H1 (cell line): ENCODE results near the gene S1PR1. TPM values are rescaled to one million over a fixed set of nuclear protein-coding genes. Genes with fewer than 3 reads are reported as not detected.
A peak's percentile ranks its signal among the peaks of the same experiment; 100 is the strongest.

Experiments used
- CTCF ChIA-PET: fragments of 300-600 bp; sonication (Branson Sonifier 250); formaldehyde crosslinking; loops from one replicate; lab custom pipeline; 2021; ENCODE audit not compliant: partially characterized antibody; lab: Charles Lee
- POLR2A ChIA-PET: fragments of 300-600 bp; sonication (Branson Sonifier 250); formaldehyde crosslinking; loops from one replicate; lab custom pipeline; 2021; ENCODE audit warnings: inconsistent platforms; ENCODE audit not compliant: partially characterized antibody; lab: Charles Lee
- DNase-seq, 2 experiments: peaks; one replicate each; pipeline versions ENCODE4 v3.0.0 to v3.0.0-alpha.2; 2010 to 2022; ENCODE audit warnings: low spot score in 2 of 2, low read depth in 1 of 2, mixed read lengths in 1 of 2
- FAIRE-seq: peaks from 2 replicates; lab custom pipeline; 2011; peaks lifted over from hg19 to GRCh38; lab: Jason Lieb, UNC
- H2AFZ ChIP-seq: 2 replicates; pipeline ENCODE4 v1.8.1; 2012; ENCODE audit warnings: low read length, inconsistent platforms
- H2AK5ac ChIP-seq: 2 replicates; pipeline ENCODE4 v1.6.1; 2013; ENCODE audit warnings: low read depth, low read length
- H2BK120ac ChIP-seq: replicated peaks from 2 replicates; pipeline ENCODE3; 2013; ENCODE audit warnings: low read depth, low read length, inconsistent platforms
- H2BK12ac ChIP-seq: 2 replicates; pipeline ENCODE4 v1.6.1; 2013; ENCODE audit warnings: low read depth, low read length
- H2BK15ac ChIP-seq: 2 replicates; pipeline ENCODE4 v1.6.1; 2013; ENCODE audit warnings: low read length
- H2BK20ac ChIP-seq: 2 replicates; pipeline ENCODE4 v1.6.1; 2013; ENCODE audit warnings: low read length
- H2BK5ac ChIP-seq: 2 replicates; pipeline ENCODE4 v1.6.1; 2013; ENCODE audit warnings: low read depth, low read length
- H3K14ac ChIP-seq: 2 replicates; pipeline ENCODE4 v1.6.1; 2013; ENCODE audit warnings: inconsistent platforms; ENCODE audit not compliant: insufficient read length
- H3K18ac ChIP-seq: 2 replicates; pipeline ENCODE4 v1.6.1; 2013; ENCODE audit warnings: low read length; ENCODE audit errors: extremely low read depth
- H3K23ac ChIP-seq: 2 replicates; pipeline ENCODE4 v1.6.1; 2013; ENCODE audit warnings: inconsistent platforms; ENCODE audit not compliant: insufficient read length
- H3K23me2 ChIP-seq: 2 replicates; pipeline ENCODE4 v1.6.1; 2013; ENCODE audit warnings: low read depth, low read length
- H3K27ac ChIP-seq: 2 replicates; pipeline ENCODE4 v1.6.1; 2011; ENCODE audit warnings: low read depth, low read length, inconsistent platforms
- H3K27me3 ChIP-seq, 4 experiments: replicated peaks in 1 of 4; 1 replicate in 1 of 4; 2 replicates in 3 of 4; pipeline versions ENCODE4 v1.6.1 to v1.8.1; 2011 to 2013; ENCODE audit warnings: low read length in 3 of 4, mild to moderate bottlenecking in 3 of 4, inconsistent platforms in 2 of 4, mixed read lengths in 2 of 4, moderate library complexity in 1 of 4; ENCODE audit not compliant: control insufficient read depth in 3 of 4, insufficient read depth in 3 of 4; ENCODE audit errors: extremely low read depth in 1 of 4
- H3K36me3 ChIP-seq, 4 experiments: 2 replicates each; pipeline versions ENCODE4 v1.6.1 to v1.8.1; 2011 to 2013; ENCODE audit warnings: mild to moderate bottlenecking in 4 of 4, low read length in 3 of 4, moderate library complexity in 2 of 4, control low read depth in 1 of 4, inconsistent platforms in 1 of 4; ENCODE audit not compliant: insufficient read depth in 4 of 4, control insufficient read depth in 2 of 4
- H3K4ac ChIP-seq: replicated peaks from 2 replicates; pipeline ENCODE3; 2013; ENCODE audit warnings: low read length, low read depth, mixed read lengths, inconsistent platforms; ENCODE audit not compliant: insufficient read length
- H3K4me1 ChIP-seq, 4 experiments: replicated peaks in 1 of 4; 1 replicate in 1 of 4; 2 replicates in 3 of 4; pipeline versions ENCODE4 v1.6.1 to v1.8.1; 2011 to 2013; ENCODE audit warnings: low read length in 3 of 4, inconsistent platforms in 2 of 4, mixed read lengths in 1 of 4; ENCODE audit not compliant: insufficient read depth in 4 of 4, control insufficient read depth in 3 of 4
- H3K4me2 ChIP-seq, 2 experiments: 2 replicates each; pipeline versions ENCODE4 v1.6.1 to v1.8.1; 2011 to 2013; ENCODE audit warnings: low read depth in 2 of 2, low read length in 2 of 2, control low read depth in 1 of 2, inconsistent platforms in 1 of 2, mild to moderate bottlenecking in 1 of 2; ENCODE audit not compliant: insufficient read depth in 1 of 2
- H3K4me3 ChIP-seq, 4 experiments: fragments of 200-600, 300-600 bp in 1 of 4; sonication (generic), shearing (Covaris generic), sonication (Bioruptor Twin) in 1 of 4; 2 replicates each; pipeline versions ENCODE4 v1.5.1 to v1.8.1; 2011 to 2016; ENCODE audit warnings: low read length in 4 of 4, low read depth in 3 of 4, control low read depth in 2 of 4, inconsistent platforms in 2 of 4, mild to moderate bottlenecking in 2 of 4, mixed read lengths in 1 of 4, moderate library complexity in 1 of 4; ENCODE audit not compliant: insufficient read depth in 2 of 4; ENCODE audit errors: extremely low read depth in 1 of 4
- H3K56ac ChIP-seq: replicated peaks from 2 replicates; pipeline ENCODE3; 2013; ENCODE audit warnings: low read depth, mild to moderate bottlenecking, mixed read lengths, low read length, inconsistent platforms; ENCODE audit not compliant: insufficient read length
- H3K79me1 ChIP-seq: 2 replicates; pipeline ENCODE4 v1.6.1; 2013; ENCODE audit warnings: low read depth, low read length, control low read depth
- H3K79me2 ChIP-seq, 2 experiments: 2 replicates each; pipeline versions ENCODE4 v1.6.1 to v1.8.1; 2012 to 2013; ENCODE audit warnings: low read length in 2 of 2, mild to moderate bottlenecking in 2 of 2, inconsistent platforms in 1 of 2; ENCODE audit not compliant: insufficient read depth in 2 of 2, control insufficient read depth in 1 of 2
- H3K9ac ChIP-seq, 4 experiments: replicated peaks in 1 of 4; 1 replicate in 1 of 4; 2 replicates in 3 of 4; pipeline versions ENCODE4 v1.6.1 to v1.8.1; 2011 to 2013; ENCODE audit warnings: low read depth in 3 of 4, low read length in 3 of 4, control low read depth in 2 of 4, mild to moderate bottlenecking in 2 of 4, moderate library complexity in 2 of 4, inconsistent platforms in 1 of 4; ENCODE audit errors: extremely low read depth in 1 of 4
- H3K9me3 ChIP-seq, 2 experiments: 2 replicates each; pipeline versions ENCODE4 v1.6.1 to v1.8.1; 2012 to 2013; ENCODE audit warnings: mild to moderate bottlenecking in 2 of 2, moderate library complexity in 2 of 2, control low read depth in 1 of 2, inconsistent platforms in 1 of 2, low read depth in 1 of 2, low read length in 1 of 2, mixed read lengths in 1 of 2; ENCODE audit not compliant: insufficient read depth in 2 of 2
- H4K20me1 ChIP-seq, 2 experiments: replicated peaks in 1 of 2; 2 replicates each; pipeline versions ENCODE3 to v1.8.1; 2011 to 2013; ENCODE audit warnings: inconsistent platforms in 2 of 2, low read length in 2 of 2, mild to moderate bottlenecking in 1 of 2; ENCODE audit not compliant: insufficient read depth in 2 of 2, control insufficient read depth in 1 of 2
- H4K5ac ChIP-seq: 2 replicates; pipeline ENCODE4 v1.6.1; 2013; ENCODE audit warnings: low read length, low read depth, mixed read lengths, inconsistent platforms; ENCODE audit not compliant: insufficient read length
- H4K8ac ChIP-seq: 2 replicates; pipeline ENCODE4 v1.8.0; 2013; ENCODE audit warnings: mild to moderate bottlenecking, moderate library complexity, low read length, inconsistent platforms; ENCODE audit not compliant: insufficient read depth; ENCODE audit errors: extremely low read depth
- H4K91ac ChIP-seq: replicated peaks from 2 replicates; pipeline ENCODE3; 2013; ENCODE audit warnings: low read length, mixed read lengths, inconsistent platforms; ENCODE audit not compliant: insufficient read length
- CBX8 ChIP-seq: fragments of 300-800, 300-1000 bp; sonication (generic); IDR thresholded peaks from 2 replicates; pipeline ENCODE4 v1.7.1; 2016; ENCODE audit warnings: low read depth, low read length, borderline replicate concordance
- HDAC2 ChIP-seq, 2 experiments: fragments of 300-600 bp in 1 of 2; sonication (generic) in 1 of 2; IDR thresholded peaks; 2 replicates each; pipeline ENCODE4 v1.6.1; 2011 to 2012; ENCODE audit warnings: low read depth in 2 of 2, low read length in 2 of 2, mild to moderate bottlenecking in 2 of 2, moderate library complexity in 2 of 2, borderline replicate concordance in 1 of 2, inconsistent platforms in 1 of 2
- KDM5A ChIP-seq: fragments of 200-600 bp; IDR thresholded peaks from 2 replicates; pipeline ENCODE4 v1.7.1; 2012; ENCODE audit warnings: mild to moderate bottlenecking, low read length, inconsistent platforms, mixed read lengths
- SIN3A ChIP-seq, 2 experiments: IDR thresholded peaks in 1 of 2; conservative IDR thresholded peaks in 1 of 2; 2 replicates each; pipeline ENCODE4 v1.6.1; 2011 to 2012; ENCODE audit warnings: low read length in 2 of 2, improper control_type of control experiment in 1 of 2, low read depth in 1 of 2, mild to moderate bottlenecking in 1 of 2
- WGBS, 2 experiments: shearing (Covaris generic) in 1 of 2; methylation state at CpG; one replicate each; pipeline versions ENCODE4 v1.1.6 to v1.1.7; 2013 to 2015; ENCODE audit warnings: low lambda C conversion rate in 2 of 2, mixed read lengths in 2 of 2, inconsistent platforms in 1 of 2, low coverage in 1 of 2, missing lambda C conversion rate in 1 of 2; ENCODE audit not compliant: insufficient replicate concordance in 2 of 2, insufficient coverage in 1 of 2, insufficient read length in 1 of 2; ENCODE audit errors: extremely low coverage in 1 of 2, missing lambda C conversion rate in 1 of 2; 5-methylcytosine and 5-hydroxymethylcytosine counted together
- long read RNA-seq, 2 experiments: library from RNA in 1 of 2; library from capped mRNA in 1 of 2; stranded (forward); transcript quantifications; one replicate each; pipeline ENCODE4 v2.0.0, GENCODE V29; 2021; ENCODE audit warnings: inconsistent platforms in 1 of 2
- polyA minus RNA-seq, 3 experiments: library from RNA; depleted of rRNA, polyadenylated mRNA; stranded (reverse); fragments of >200 nt; gene quantifications; 1 replicate in 2 of 3; 2 replicates in 1 of 3; pipeline ENCODE4 v1.2.3, GENCODE V29; 2011
- polyA plus RNA-seq, 7 experiments: library from polyadenylated mRNA; depleted of rRNA in 3 of 7; stranded (reverse) in 5 of 7; unstranded in 2 of 7; fragments of >200 nt in 5 of 7; fragments of 200-250 nt in 2 of 7; gene quantifications; 1 replicate in 5 of 7; 2 replicates in 1 of 7; 4 replicates in 1 of 7; pipeline versions ENCODE4 v1.2.1 to v1.2.3, GENCODE V29; 2011 to 2013; ENCODE audit warnings: missing spikeins in 2 of 7, mixed read lengths in 2 of 7
- total RNA-seq: library from RNA; stranded (reverse); fragmentation: NEBNext Ultra II Directional; extraction: Animal tissue kit (Norgen Biotek cat#: 25700); gene quantifications from 2 replicates; pipeline ENCODE4 v1.2.1, GENCODE V29; 2021

The S1PR1 gene
- total RNA-seq: 3.1 and 3.5 TPM in 2 replicates
- polyA plus RNA-seq (2011; rRNA removed): 4.7 and 5.5 TPM in 2 replicates
- 3.7 TPM for polyA plus RNA-seq (2011; cell fraction: cytosol; rRNA removed)
- polyA plus RNA-seq (2011; cell fraction: nucleus; rRNA removed): 6.2 TPM
- polyA plus RNA-seq (2012, experiment 1 of 2): 2.0 to 3.5 TPM (median 2.6 TPM) in 4 replicates
- polyA plus RNA-seq (2012, experiment 2 of 2): 1.3 TPM
- 3.3 TPM for polyA plus RNA-seq (2013, experiment 1 of 2)
- polyA plus RNA-seq (2013, experiment 2 of 2): 3.7 TPM
- 6.7 and 8.4 TPM in 2 replicates for polyA minus RNA-seq (2011; rRNA and poly(A)+ RNA removed)
- 3.3 TPM for polyA minus RNA-seq (2011; cell fraction: cytosol; rRNA and poly(A)+ RNA removed)
- polyA minus RNA-seq (2011; cell fraction: nucleus; rRNA and poly(A)+ RNA removed): 10.8 TPM
- long read RNA-seq, experiment 1, partial matches to known transcripts: 0 of 2 reads
- long read RNA-seq, experiment 1, other reads (novel, unspliced or antisense): 1 of 2 reads
- long read RNA-seq, experiment 2: 0 reads

GRCh38 chr1:101236516-101237228, at the start of gene S1PR1:
TSS of gene S1PR1 (plus strand) at chr1:101237019. CDS start at chr1:101238985, 1,966 bp downstream.
- no peak within 1 kb of the TSS for H2BK5ac ChIP-seq
- H3K4me1 ChIP-seq: peaks cover 0 to 10% (median 6%) of the 10 kb centered on the region in 4 experiments; a peak in 5 of 7 replicates
- no peak within 1 kb of the TSS for H3K56ac ChIP-seq
- peak within 1 kb of the TSS; percentile 80 for H3K18ac ChIP-seq
- H3K9ac ChIP-seq: peak within 1 kb of the TSS in 2 of 4 experiments; percentile 38 to 44; a peak in 4 of 7 replicates
- no peak within 1 kb of the TSS for H2BK120ac ChIP-seq
- H4K5ac ChIP-seq: peak within 1 kb of the TSS; percentile 65
- no peaks in the 10 kb centered on the region for H3K79me2 ChIP-seq
- peaks cover 0 to 27% (median 13%) of the 10 kb centered on the region in 4 experiments; a peak in 5 of 7 replicates for H3K27me3 ChIP-seq
- no peaks in the 10 kb centered on the region for H3K9me3 ChIP-seq
- H3K4me2 ChIP-seq: peak within 1 kb of the TSS; percentile 89 to 96
- peaks cover 18% of the 10 kb centered on the region for H3K23me2 ChIP-seq
- no peak within 1 kb of the TSS for H2AK5ac ChIP-seq
- peak within 1 kb of the TSS; percentile 63; the same call in 1 of the 2 replicates for H4K8ac ChIP-seq
- H4K91ac ChIP-seq: peak within 1 kb of the TSS; percentile 29
- no peaks in the 10 kb centered on the region for H4K20me1 ChIP-seq
- CTCF ChIA-PET: interaction anchor here (1.1 to 5.0 kb wide), 5 partner anchors 9 to 102 kb away, joined by 3 to 41 read pairs (median 6); no protein-coding TSS in a partner anchor
- no peak within 1 kb of the TSS for H2BK20ac ChIP-seq
- no peak within 1 kb of the TSS for H2BK15ac ChIP-seq
- H2AFZ ChIP-seq: peak within 1 kb of the TSS; percentile 97
- DNase-seq (peak; percentile 39 to 76), FAIRE-seq (no peak)
- peak within 1 kb of the TSS; percentile 84; the same call in 1 of the 2 replicates for H2BK12ac ChIP-seq
- peak within 1 kb of the TSS; percentile 73 to 81 (median 76) for H3K4me3 ChIP-seq
- peak within 1 kb of the TSS; percentile 25 for H3K4ac ChIP-seq
- no peak within 1 kb of the TSS for H3K27ac ChIP-seq
- H3K14ac ChIP-seq: no peak within 1 kb of the TSS
- H3K36me3 ChIP-seq: peaks cover 0 to 2% (median 0%) of the 10 kb centered on the region in 4 experiments; a peak in 1 of 8 replicates
- no peak within 1 kb of the TSS for H3K23ac ChIP-seq
- H3K79me1 ChIP-seq: no peaks in the 10 kb centered on the region
- 1% methylated on average over 30 of the region's 46 CpGs; no CpG with 5 or more reads in 1 of the 2 experiments for WGBS, 2 experiments
- POLR2A ChIA-PET: interaction anchor here (0.6 to 1.7 kb wide), 3 partner anchors 25 to 774 kb away, joined by 3 read pairs; no protein-coding TSS in a partner anchor
- TF ChIP-seq HDAC2 (IDR thresholded peaks at IDR 0.05; ENCODE audit: borderline replicate concordance in 1 of 2, low read depth in 2 of 2, low read length in 2 of 2): no peak
- no peak for TF ChIP-seq CBX8
- no peak for TF ChIP-seq KDM5A
- TF ChIP-seq SIN3A (conservative IDR thresholded peaks at IDR 0.05 in 1 of 2, IDR thresholded peaks at IDR 0.05 in 1 of 2; ENCODE audit: low read depth in 1 of 2, low read length in 2 of 2): no peak; a peak in 2 of 4 replicates
